Measurements from ENCODE around the gene TNPO1.

TNPO1 gene

DNA sequence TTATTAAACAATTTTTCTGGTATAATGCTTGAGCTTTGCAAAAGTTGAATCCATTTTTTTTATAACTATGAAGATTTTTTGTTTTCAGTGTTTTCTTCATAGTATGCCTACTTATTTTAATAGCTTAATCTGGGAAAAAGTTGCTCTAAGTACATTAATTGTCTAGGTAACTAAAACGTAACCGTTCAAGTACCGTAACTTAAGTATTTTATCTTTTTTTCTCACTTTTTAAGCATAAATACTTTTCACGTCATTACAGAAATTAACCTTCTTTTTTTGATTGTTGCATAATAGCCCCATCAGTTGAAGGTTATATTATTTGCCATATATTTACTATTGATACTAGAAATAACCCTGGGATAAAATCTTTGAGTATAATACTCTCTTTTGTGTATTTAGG, 15.2 kb downstream of the TNPO1 start:
- DNase-seq (ENCODE audit: low read depth): no peak
- TF ChIP-seq CTCF (conservative IDR thresholded peaks at IDR 0.05; ENCODE audit: low read depth, low read length): no peak
- no peak overlapping the region for H3K4me3 ChIP-seq (ENCODE audit: low read depth, low read length)

- TF ChIP-seq CTCF (conservative IDR thresholded peaks at IDR 0.05; ENCODE audit: low read depth, low read length): no peak
- no peak for DNase-seq (ENCODE audit: low read depth)
- no peak overlapping the region for H3K4me3 ChIP-seq (ENCODE audit: low read depth, low read length)
Measured at GRCh38 chr5:72834924-72835323, 18.5 kb downstream of the TNPO1 start.

GRCh38 chr5:72835633-72836032, 19.2 kb downstream of the TNPO1 start:
- DNase-seq (ENCODE audit: low read depth): no peak
- no peak overlapping the region for H3K4me3 ChIP-seq (ENCODE audit: low read depth, low read length)
- TF ChIP-seq CTCF (conservative IDR thresholded peaks at IDR 0.05; ENCODE audit: low read depth, low read length): no peak

DNA sequence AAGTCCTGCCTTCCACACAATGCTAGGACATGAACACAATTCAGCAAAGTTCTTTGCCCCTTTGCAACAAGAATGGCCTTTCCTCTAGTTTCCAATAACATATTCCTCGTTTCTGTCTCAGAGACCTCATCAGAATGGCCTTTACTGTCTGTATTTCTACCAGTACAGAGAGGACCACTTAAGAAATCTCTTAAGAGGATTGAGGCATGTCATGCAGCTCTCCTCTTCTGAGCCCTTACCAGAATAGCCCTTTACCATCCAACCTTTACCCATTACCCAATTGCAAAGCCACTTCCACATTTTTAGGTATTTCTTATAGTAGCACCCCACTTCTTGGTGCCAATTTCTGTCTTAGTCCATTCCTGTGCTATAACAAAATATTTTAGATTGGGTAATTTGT, 20.3 kb downstream of the TNPO1 start:
- H3K4me3 ChIP-seq (ENCODE audit: low read depth, low read length): no peak overlapping the region
- no peak for TF ChIP-seq CTCF (conservative IDR thresholded peaks at IDR 0.05; ENCODE audit: low read depth, low read length)
- DNase-seq (ENCODE audit: low read depth): no peak

DNA sequence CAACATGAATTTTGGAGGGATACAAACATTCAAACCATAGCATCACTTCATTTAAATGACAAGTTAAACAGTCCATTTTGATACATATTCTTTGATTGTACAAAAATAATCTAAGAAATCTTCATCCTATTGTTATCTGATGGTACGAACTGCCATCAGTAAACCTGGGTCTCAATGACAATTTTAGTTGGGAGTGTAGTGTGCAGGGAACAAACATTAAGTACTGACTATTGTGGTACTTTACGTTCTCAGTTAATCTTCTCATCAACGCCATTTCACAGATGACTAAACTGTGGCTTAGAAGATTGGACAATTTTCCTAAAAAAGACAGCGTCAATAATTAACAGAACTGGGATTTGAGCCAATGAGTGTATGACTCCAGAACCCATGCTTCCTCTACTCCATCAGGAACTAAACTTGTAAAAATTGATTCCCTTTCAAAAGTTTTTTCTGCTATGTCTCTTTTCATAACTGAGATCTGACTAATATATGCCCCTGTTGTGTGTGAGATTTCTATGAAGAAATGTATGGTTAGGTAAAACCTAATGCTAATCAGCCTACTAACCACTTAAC, 21.1 kb downstream of the TNPO1 start:
- DNase-seq (ENCODE audit: low read depth): no peak
- H3K4me3 ChIP-seq (ENCODE audit: low read depth, low read length): no peak overlapping the region
- TF ChIP-seq CTCF (conservative IDR thresholded peaks at IDR 0.05; ENCODE audit: low read depth, low read length): no peak

- DNase-seq (ENCODE audit: low read depth): no peak
- no peak overlapping the region for H3K4me3 ChIP-seq (ENCODE audit: low read depth, low read length)
- TF ChIP-seq CTCF (conservative IDR thresholded peaks at IDR 0.05; ENCODE audit: low read depth, low read length): no peak
Measured at GRCh38 chr5:72840041-72840440, 23.6 kb downstream of the TNPO1 start.

DNA sequence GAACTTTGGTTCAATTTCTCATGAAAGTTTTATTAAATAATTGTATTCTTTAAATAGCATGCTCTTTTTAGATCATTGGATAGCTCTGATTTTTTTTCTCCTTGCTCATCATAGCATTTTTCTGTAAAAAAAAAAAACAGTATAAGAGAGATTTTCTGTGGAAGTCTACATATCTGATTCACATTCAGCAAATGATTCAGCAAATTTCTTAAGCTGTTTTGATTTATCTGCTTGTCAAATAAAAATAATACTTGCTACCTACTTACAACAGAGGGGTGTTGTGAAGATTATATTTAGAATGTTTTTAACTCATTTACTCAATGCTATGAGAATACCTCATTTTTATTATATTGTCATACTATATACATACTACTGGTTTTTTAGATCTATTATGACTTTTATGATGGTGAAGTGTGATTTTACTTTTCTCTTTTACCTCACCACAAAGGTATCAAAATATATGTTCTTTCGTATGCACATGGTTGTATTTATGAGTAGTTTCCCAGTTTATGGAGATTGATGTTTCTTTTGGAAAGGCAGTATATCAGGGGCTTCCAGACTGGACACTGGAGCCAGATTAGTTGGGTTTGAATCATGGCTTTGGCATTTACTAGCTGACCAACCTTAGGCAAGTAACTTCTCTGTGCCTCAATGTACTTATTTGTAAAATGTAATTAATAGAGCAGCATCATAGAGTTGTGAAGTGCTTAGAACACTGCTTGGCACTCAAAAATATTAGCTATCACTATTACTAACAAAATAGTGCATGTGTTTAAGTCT, 25.5 kb downstream of the TNPO1 start:
- TF ChIP-seq CTCF (conservative IDR thresholded peaks at IDR 0.05; ENCODE audit: low read depth, low read length): no peak
- H3K4me3 ChIP-seq (ENCODE audit: low read depth, low read length): no peak overlapping the region
- DNase-seq (ENCODE audit: low read depth): no peak
